SK-MEL-5 (cell line): ENCODE measurements around the gene IFI44L. TPM values are rescaled to one million over a fixed set of nuclear protein-coding genes. Genes with fewer than 3 reads are reported as not detected.

Experiments used
- DNase-seq: peaks from one replicate; pipeline ENCODE4 v3.0.0-alpha.2; 2016; ENCODE audit warnings: low read depth, low spot score
- in situ Hi-C: cut with HindIII; loops from 2 replicates; pipeline ENCODE4 v1.10.0; 2016; ENCODE audit warnings: low sequenced_read_pairs, high pct_unique_total_duplicates, low pct_unique_long_range_greater_than_20kb
- polyA plus RNA-seq, 2 experiments: library from polyadenylated mRNA; depleted of rRNA; stranded (reverse); fragments of >200 nt; gene quantifications; 2 replicates each; pipeline ENCODE4 v1.2.3, GENCODE V29; 2015
- total RNA-seq: library from RNA; depleted of rRNA; stranded (reverse); fragments of >200 nt; shearing (Covaris generic); gene quantifications from 2 replicates; pipeline ENCODE4 v1.2.3, GENCODE V29; 2014; rRNA removed

IFI44L gene
- total RNA-seq, result not detected in 2 replicates
- polyA plus RNA-seq (2015; cell fraction: cytosol; rRNA removed), result not detected in 2 replicates
- 0.04 TPM in 1 of 2 replicates, not detected in the other for polyA plus RNA-seq (2015; cell fraction: nucleus; rRNA removed)

DNA sequence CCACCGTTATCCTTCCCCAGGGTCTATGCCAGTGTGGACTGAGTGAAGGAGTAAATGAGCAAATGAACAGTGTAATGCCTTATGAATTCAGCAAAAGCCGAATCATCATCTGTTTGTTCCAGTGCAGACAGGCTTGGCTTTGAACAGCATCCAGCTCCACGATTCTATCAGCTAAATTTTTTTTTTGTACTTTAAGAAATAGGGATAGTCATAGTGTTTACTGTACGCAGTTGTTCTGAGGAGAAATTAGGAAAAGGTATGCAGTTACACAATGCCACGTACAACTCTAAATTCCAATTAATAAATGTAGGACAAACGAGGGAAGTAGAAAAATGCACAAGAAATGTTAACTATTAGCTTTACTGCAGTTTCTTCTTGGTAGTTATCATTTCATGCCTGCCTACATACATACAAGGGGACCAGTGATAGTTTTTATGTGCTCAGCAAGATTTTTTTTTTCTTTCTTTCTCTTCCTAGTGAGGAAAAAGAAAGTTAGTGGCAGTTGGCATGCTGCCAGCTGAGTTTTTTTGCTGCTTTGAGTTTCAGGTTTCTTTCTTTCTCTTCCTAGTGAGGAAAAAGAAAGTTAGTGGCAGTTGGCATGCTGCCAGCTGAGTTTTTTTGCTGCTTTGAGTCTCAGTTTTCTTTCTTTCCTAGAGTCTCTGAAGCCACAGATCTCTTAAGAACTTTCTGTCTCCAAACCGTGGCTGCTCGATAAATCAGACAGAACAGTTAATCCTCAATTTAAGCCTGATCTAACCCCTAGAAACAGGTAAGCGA is at the start of gene IFI44L:
Gene IFI44L (plus strand): TSS at position 646 of the 777 bp plus-strand sequence. CDS start 7,468 bp downstream, outside the sequence.
- DNase-seq, result no peak
- in situ Hi-C loops, result no loop called here

DNA sequence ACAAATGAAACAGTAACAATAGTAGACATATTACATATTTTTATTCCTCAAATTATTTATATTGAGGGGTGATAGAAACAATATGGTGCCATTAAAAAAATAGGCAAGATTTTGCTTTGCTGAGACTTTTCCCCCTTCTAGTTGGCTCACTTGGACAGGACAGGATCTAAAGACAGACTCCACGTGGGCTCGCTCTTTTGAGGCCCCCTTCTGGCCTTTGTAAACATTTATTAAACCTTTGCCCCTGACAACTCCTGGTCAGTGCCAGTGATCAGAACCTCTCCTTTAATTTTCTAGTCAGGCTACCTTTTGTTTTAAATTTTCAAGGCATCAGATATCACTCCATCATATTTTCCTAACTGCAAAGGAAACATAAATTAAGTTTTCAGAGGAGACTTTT is 49.7 kb upstream of the IFI44L start:
- peak; percentile 20 for DNase-seq
- in situ Hi-C loops, result no loop called here

DNA sequence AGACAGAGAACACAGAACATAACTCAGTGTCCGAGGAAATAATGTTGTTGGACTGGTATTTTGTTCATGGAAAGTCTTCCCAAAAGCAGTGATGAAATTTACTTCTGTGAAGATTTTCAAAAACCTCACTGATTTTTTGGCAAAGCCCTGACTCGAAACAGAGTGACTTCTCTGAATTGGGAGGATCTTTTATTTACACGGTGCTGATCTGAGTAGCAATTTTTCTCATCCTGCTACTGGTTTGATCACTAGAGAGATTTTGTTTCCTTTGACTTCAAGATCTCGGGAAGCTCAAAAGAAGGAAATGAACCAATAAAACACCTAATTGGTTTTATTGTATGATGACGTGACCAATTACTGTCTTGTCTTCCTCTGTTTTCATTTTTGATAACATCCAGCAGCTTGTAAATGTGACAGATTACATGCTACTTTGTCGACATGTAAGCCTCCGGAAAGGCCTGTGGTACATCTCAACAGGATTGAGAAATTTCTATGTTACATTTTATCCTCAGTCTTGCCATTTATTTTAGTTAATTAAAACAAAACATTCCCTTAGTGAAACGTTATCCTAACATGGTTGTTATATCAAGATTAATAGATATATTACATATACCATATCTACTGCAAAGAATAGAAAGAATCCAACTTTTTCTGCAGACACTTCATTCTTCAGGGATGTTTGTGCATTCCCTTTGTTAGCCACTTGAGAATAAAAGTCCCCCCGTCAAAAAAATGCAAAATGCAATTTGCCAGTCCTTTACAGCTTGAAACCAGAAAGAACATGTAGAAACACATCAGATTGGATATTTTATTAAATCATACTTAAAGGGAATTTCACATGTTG is 42.8 kb upstream of the IFI44L start:
- in situ Hi-C loops, result no loop called here
- no peak for DNase-seq

DNA sequence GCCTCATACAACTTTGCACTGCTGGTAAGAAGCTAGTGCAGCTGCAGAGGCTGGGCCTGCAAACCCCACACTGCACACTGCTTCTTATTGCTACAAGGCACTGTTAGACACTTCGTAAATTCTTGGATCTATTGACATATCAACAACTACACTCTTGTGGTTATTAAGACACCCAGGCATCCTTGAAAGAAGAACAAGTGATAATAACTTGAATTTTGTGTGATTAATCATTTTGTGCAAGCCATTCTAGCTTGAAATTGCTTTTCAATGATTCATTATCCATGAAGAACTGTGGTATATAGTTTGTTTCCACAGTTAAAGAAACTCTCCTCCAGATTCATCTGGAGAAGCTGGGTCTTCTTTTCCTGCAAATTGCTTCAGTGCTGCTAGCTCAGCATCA is 33.7 kb upstream of the IFI44L start:
- in situ Hi-C loops, result no loop called here
- no peak for DNase-seq

DNA sequence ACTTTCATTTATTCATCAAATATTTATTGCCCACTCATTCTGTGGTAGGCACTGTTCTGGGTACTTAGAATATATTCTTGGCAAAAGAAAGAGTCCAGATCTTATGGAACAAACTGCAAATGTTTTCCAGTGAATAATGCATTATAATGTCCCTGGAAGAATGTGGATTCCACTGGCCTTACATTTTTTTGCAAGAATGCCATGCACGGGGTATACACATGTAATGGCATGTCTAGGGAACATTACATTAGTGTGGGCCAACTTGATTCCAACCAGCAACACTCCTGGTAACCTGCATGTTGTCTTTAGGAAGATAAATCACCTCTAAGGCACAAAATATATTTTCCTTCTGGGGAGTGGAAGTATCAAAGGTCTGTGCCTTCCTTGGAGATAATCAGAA is 33.0 kb upstream of the IFI44L start:
- in situ Hi-C loops, result no loop called here
- DNase-seq, result no peak

DNA sequence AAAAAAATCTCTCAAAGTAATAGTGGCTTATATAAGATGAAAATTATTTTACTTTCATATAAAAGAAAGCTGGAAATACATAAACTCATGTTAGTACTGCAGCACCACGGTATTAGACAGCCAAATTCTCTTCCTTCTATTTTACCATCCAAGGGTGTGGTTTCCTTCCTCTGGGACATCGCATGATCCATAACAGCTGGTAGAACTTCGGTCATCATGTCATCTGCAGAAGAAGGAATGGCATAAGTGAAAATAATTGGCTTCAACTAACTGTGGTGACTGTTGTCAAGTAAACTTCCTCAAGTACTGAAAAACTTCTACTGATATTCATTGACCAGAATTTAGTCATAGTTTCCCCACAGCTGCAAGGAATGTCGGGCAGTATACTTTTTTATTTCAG is 28.3 kb upstream of the IFI44L start:
- DNase-seq, result no peak
- in situ Hi-C loops, result no loop called here

DNA sequence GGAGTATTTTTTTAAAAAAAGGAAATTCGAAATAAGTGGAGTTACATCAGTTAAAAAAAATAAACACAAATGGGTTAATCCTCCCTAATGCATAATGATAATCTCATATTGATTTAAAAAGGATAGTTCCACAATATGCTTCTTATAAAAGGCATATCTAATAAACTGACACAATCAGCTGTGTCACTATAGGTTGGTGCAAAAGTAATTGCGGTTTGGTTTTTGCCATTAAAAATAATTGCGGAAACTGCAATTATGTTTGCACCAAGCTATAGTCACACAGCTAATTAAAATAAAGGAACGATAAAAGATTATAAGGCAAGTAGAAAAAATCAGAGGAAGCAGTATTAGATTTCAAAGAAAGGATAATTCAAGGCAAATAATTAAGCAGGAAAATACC is 21.0 kb upstream of the IFI44L start:
- no peak for DNase-seq
- in situ Hi-C loops, result no loop called here

DNA sequence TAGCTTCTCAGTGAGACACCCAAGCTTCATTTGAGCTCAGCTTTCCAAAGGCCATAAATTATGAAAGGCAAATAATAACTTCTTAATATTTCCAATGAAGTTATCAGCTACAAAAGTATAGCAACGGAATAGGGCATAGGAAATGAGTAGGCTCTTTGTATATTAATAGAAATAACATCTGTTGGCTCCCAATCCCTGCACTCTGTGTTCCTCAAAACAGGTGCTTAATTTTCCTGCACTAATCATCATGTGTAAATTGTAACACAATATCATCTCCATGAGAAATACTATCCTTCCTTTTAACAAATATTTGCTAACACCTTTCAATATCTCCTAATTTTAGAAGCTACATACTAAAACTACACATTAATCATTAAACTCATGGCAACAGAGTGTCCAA is 19.2 kb upstream of the IFI44L start:
- no peak for DNase-seq
- in situ Hi-C loops, result loop anchor here (10.0 kb wide), 1 partner anchor 456 kb away; no protein-coding TSS in a partner anchor

DNA sequence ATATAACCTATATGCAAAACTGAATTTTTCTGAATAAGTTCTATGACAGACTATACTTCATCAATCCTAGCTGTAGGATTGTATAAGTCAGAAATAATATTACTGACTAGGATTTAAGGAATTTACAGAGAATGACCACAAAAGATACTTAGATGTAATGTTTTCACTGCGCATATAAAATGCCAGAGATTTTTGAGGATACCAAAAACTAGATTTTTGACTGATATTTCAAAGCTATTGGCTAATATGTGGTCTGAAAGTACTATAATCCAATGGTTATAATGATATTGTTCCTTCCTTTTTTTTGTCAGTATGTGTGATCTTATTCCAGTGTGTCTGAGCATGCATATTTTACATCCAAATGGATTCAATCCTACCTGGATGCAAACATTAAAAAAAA is 17.0 kb upstream of the IFI44L start:
- no peak for DNase-seq
- in situ Hi-C loops, result loop anchor here (10.0 kb wide), 1 partner anchor 458 kb away; no protein-coding TSS in a partner anchor

DNA sequence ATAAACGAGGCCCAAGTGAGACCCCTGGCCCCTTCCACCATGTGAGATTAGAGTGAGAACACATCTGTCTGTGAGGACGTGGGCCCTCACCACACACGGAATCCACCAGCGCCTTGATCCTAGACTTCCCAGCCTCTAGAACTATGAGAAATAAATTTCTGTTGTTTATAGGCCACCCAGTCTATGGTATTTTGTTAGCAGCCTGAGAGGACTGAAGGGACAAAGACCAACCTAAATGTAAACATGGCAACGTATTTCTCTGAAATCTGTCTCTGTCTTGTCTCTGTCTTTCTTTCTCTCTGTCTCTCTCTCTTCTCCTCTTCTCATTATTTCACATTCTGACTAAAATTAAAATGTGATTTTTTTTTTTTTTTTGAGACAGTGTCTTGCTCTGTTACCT is 15.6 kb upstream of the IFI44L start:
- in situ Hi-C loops, result loop anchor here (10.0 kb wide), 1 partner anchor 460 kb away; no protein-coding TSS in a partner anchor
- no peak for DNase-seq

DNA sequence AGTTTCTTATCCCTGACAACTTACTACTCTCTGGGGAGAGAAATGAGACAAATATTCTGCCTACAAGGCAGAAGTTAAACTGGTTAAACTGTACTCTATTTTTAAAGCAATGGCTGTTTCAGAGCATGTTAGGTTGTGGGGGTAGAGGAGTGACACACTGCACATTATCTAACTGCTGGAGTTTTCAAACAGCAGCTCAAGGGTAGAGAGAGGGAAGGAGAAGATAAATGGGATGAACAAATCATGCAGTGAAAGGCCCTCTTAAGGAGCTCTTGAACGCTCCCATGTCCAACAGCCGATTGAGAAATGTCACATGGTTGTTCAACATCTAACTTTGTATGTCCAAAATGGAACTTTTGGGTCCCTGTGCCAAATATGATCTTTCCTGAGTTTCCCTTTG is 14.0 kb upstream of the IFI44L start:
- DNase-seq, result no peak
- in situ Hi-C loops, result loop anchor here (10.0 kb wide), 1 partner anchor 461 kb away; no protein-coding TSS in a partner anchor

DNA sequence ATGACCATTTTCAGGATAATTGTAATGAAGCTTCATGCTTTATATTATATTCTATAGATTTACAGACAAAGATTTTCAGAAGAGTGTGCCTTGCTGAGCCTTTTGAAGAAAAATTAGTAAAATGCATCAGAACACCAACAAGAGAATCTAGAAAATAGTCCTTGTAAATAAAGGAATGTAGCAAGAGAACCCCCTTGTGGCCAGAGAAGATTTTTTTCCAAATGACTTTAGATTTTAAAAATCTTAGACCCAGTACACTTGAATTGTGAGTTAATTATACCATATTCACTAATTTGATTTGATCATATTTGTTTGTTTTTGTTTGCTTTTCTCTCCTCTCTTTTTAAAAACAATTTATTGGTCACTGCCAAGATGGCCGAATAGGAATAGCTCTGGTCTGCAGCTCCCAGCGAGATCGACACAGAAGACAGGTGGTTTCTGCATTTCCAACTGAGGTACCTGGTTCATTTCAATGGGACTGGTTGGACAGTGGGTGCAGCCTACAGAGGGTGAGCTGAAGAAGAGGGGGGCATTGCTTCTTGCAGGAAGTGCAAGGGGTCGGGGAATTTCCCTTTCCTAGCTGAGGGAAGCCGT is 12.8 kb upstream of the IFI44L start:
- peak; percentile 34 for DNase-seq

DNA sequence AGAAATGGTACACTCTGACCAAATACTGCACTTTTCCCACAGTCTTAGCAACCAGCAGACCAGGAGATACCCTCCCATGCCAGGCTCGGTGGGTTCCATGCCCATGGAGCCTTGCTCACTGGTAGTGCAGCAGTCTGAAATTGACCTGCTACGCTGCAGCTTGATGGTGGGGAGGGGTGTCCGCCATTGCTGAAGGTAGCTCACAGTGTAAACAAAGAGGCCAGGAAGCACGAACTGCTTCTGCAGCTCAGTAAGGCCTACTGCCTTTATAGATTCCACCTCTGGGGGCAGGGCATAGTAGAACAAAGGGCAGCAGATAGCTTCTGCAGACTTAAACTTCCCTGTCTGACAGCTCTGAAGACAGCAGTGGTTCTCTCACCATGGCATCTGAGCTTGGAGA is 12.3 kb upstream of the IFI44L start:
- DNase-seq, result no peak
- in situ Hi-C loops, result loop anchor here (10.0 kb wide), 1 partner anchor 463 kb away; no protein-coding TSS in a partner anchor

More for the DNA sequence above, 12.8 kb upstream of the IFI44L start:
- in situ Hi-C loops, result loop anchor here (10.0 kb wide), 1 partner anchor 463 kb away; no protein-coding TSS in a partner anchor

DNA sequence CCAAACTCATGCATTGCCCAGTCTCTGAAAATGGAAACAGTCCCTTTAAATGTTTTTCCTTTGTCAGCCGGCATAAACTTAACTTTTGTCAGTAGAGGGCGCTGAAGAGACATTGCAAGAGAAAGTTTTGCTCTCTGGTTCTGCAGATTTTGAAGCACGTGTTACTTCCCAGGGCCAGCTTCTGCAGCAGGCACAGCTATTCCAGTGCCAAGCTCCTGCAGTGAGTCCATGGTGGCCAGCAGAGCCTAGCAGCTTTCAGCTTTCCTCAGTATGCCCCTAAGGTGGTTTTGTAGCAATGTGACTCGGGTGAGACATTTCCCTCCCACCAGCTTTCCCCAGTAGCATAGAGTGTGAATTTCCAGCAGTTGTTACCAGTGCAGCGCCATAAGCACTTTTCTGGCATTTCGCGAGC is 2.6 kb upstream of the IFI44L start:
- in situ Hi-C loops, result no loop called here
- DNase-seq, result peak; percentile 91

DNA sequence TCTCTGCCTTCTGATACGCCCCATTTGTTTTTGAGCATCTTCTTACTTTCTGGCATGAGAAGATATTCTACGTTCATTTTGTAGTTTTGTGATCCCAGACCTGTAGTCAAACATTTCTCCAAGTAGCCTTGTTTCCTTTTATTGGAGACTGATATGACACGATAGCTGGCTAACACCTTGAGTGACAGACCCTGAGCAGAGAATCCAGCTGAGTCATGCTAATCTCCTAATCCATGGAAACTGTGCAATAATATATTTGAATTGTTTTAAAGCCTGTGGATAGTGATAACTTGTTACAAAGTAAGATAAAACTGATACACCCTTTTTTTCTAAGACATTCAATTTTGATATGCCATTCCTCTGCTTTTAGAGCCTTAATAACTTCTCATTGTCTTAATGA is 1.2 kb upstream of the IFI44L start:
- in situ Hi-C loops, result no loop called here
- DNase-seq, result no peak

DNA sequence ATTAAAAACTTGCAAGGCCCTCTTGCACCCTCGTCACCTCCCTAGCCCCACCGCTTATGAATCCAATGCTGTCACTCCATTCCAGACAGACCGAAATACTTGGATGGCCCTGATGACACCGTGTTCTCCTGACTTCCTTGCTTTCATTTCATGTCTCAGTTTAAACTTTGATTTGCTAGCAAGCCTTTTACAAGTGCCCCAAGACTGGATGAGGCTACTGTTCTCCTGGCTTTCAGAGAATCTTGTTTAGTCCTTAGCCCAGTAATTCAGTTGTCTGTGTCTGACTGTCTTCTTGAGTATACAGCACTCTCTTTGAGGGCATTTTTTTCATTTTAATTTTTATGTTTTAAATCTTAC is 824 bp upstream of the IFI44L start:
- in situ Hi-C loops, result no loop called here
- DNase-seq, result no peak

DNA sequence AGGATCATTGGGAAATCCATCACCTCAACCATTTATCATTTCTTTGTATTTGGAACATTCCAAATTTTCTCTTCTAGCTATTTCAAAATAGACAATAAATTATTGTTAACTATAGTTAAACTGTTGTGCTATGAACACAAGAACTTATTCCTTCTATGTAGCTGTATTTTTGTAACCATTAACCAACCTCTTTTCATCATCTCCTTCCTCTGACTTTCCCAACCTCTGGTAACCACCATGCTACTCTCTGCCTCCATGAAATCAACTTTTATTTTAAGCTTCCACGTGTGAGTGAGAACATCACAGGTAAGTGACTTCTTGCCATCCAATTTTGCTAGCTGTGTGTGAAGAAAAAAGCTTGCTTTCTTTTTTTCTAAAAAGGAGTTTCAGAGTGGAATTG is 418 bp downstream of the IFI44L start:
- in situ Hi-C loops, result no loop called here
- no peak for DNase-seq

DNA sequence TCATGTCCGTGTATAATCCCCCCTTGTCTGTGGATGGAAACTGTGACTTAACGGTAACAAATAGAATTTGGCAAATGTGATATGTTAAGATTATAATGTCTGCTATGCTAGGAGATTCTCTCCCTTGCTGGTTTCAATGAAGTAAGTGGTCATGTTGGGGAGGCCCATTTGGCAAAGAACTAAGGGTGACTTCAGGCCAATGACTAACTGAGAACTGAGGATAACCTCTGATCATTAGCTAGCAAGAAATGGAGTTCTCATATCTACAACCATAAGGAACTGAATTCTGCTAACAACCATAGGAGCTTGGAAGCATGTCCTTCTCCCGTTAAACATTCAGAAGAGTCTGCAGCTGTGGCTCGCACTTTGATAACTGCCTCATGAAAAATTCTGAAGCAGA is 2.3 kb downstream of the IFI44L start:
- no peak for DNase-seq
- in situ Hi-C loops, result no loop called here
